Activated naive CD4-positive, alpha-beta T cell (primary cell): ENCODE data around the gene PAQR7.

Source experiments
- DNase-seq, 4 experiments: peaks; one replicate each; lab custom pipeline; 2025; lab: John Stamatoyannopoulos, UW

Gene PAQR7

DNA sequence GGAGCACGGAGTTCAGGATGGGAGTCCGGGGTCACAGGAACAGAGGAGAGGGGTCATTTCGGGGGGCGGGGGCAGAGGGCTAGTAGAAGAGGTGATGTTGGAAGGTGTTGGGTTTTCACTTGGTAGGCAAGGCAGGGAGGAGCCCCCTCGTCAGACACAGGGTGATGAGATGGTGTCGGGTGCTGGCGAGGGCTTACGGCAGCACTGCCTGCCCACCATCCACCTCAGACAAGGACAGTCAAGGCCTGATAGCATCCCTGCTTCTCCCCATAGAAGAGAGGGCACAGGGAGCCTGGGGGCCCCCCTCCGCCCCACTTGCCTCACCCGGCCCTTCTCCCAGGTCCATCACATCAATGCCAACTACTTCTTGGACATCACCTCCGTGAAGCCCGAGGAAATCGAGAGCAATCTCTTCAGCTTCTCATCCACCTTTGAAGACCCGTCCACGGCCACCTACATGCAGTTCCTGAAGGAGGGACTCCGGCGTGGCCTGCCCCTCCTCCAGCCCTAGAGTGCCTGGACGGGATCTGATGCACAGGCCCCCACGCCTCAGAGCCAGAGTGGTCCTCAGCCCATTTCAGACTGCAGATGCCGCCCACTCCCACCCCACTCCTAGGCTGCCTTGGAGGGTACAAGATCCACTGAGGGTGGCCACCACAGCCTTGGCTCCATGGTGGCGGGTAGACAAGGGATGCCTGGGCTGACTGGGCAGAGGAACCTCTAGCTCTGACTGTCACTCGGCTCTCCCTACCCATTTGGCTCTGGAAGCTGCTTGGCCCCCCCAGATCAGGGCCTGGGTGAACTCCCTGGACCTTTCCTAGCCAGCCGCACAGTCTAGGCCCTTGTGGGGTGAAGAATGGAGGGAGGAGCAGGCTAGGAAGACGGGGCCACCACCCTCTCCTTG, 60.0 kb downstream of the PAQR7 start:
- DNase-seq, result no peak

GRCh38 chr1:25814549-25815087, 60.9 kb downstream of the PAQR7 start:
- DNase-seq, result no peak

DNA sequence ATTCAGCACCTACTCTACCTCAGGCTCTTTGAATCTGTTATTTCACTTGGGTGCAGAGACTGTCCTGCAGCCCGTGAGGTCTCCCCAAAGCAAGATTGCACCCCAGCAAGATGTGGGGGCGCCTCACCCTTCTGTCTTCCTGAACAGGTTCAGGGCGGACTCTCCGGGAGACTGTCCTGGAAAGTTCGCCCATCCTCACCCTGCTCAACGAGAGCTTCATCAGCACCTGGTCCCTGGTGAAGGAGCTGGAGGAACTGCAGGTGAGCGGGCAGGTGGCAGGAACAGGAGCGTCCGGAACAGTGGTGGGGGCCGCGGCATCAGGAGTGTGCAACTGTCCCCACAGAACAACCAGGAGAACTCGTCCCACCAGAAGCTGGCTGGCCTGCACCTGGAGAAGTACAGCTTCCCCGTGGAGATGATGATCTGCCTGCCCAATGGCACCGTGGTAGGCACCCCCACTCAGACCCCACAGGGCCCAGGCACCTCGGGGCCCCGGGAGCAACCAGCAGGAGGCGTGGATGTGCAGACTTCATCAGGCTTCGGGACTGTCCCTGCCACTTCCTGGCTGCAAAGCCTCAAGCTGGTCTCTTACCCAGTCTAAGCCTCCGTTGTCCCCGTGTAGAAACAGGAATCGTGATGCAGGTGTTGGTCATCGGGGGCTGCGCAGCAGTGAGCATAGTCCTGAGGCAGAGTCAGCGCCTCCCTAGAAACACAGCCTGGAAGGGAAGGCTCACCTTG, 61.6 kb downstream of the PAQR7 start:
- no peak for DNase-seq

- DNase-seq, result no peak
Observed at GRCh38 chr1:25813071-25813733, 62.3 kb downstream of the PAQR7 start.
